Measurements from ENCODE around the gene ADPRH. TPM values are rescaled to one million over a fixed set of nuclear protein-coding genes. Genes with fewer than 3 reads are reported as not detected.

The ADPRH gene
- total RNA-seq, 2 donors from 2014 or later, result 7.8 to 11.8 TPM

DNA sequence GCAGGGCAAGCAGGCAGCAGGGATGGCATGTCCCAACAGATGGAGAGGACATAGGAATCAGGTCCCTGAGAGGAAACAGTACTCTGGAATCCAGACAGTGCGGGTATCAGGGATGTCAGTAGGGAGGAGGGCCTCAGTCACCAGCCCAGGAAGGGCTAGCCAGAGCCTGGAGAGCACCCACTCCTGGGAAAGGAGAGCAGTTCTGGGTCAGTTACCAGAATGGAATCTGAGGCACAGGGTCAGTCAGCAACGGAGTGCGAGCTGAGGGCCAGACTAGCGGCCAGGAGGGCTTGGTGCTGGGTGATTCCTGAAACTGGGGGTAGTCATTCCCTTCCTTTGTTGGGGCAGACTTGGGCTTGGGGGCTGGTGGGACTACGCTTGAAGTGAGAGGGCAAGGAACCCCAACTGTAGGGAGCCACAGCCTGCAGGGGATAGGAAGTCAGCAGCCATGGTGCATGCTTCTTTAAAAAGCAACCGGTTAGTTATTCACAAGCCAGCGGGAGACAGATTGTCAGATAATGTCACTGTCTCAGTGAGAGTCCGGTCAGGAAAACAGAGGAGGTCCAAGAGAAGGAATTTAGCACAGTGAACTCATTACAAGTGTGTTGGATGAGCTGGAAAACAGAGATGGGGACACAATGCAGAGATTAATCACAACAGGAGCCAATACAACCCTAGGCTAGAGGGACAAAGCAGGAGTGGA is 46.3 kb downstream of the ADPRH start:
- Histone ChIP-seq H3K27me3 (ENCODE audit: control insufficient read depth, insufficient read depth, low read length, poor library complexity, severe bottlenecking) (no peaks in the 10 kb centered on the region), H3K9me3 (ENCODE audit: control insufficient read depth, low read length) (peaks cover 4% of the 10 kb centered on the region), H3K4me3 (ENCODE audit: low read length) (no peak overlapping the region), H3K36me3 (ENCODE audit: control insufficient read depth, insufficient read depth, low read length) (no peaks in the 10 kb centered on the region), H3K9ac (ENCODE audit: extremely low read depth, low read length, poor library complexity, severe bottlenecking) (no peak overlapping the region), H3K4me1 (ENCODE audit: control insufficient read depth, insufficient read depth, low read length) (peaks cover 3% of the 10 kb centered on the region), H3K27ac (ENCODE audit: low read depth, low read length) (no peak overlapping the region)
- Mint-ChIP-seq H3K9me3 (no peaks in the 10 kb centered on the region), H3K27me3 (ENCODE audit: insufficient read depth) (peaks cover 6% of the 10 kb centered on the region), H3K4me1 (peaks cover 19% of the 10 kb centered on the region), H3K36me3 (ENCODE audit: low read depth) (no peaks in the 10 kb centered on the region), H3K4me3 (no peak overlapping the region), H3K27ac (no peak overlapping the region)
- 56 to 67% methylated on average over 8 of the region's 8 CpGs for WGBS, 2 experiments (ENCODE audit: insufficient coverage in 1 of 2, insufficient read length in 1 of 2)
- TF ChIP-seq, protein P1, sequence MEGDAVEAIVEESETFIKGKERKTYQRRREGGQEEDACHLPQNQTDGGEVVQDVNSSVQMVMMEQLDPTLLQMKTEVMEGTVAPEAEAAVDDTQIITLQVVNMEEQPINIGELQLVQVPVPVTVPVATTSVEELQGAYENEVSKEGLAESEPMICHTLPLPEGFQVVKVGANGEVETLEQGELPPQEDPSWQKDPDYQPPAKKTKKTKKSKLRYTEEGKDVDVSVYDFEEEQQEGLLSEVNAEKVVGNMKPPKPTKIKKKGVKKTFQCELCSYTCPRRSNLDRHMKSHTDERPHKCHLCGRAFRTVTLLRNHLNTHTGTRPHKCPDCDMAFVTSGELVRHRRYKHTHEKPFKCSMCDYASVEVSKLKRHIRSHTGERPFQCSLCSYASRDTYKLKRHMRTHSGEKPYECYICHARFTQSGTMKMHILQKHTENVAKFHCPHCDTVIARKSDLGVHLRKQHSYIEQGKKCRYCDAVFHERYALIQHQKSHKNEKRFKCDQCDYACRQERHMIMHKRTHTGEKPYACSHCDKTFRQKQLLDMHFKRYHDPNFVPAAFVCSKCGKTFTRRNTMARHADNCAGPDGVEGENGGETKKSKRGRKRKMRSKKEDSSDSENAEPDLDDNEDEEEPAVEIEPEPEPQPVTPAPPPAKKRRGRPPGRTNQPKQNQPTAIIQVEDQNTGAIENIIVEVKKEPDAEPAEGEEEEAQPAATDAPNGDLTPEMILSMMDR (conservative IDR thresholded peaks at IDR 0.05), result no peak
- no peak for DNase-seq

DNA sequence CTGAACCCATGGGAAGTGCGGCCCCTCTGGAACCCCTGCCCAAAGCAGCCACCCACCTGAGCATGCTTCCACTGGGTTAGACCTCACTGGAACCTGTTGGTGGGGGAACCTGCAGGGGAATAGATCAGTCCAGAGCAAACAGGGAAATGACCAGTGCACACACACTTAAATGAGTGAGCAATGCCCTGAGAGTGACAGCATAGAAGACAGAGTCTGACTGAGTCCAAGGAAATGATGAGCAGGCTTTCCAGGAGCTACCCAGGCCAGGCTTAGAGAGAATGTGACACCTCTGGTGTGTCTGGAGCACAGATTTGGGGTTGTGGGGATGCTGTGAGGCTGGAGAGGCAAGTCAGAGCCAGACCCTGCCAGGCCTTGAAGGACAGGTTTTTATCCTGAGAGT is 46.9 kb downstream of the ADPRH start:
- Mint-ChIP-seq H3K27ac (no peak overlapping the region), H3K27me3 (ENCODE audit: insufficient read depth) (peaks cover 4% of the 10 kb centered on the region)
- no peak overlapping the region for H3K27ac ChIP-seq (ENCODE audit: low read depth, low read length)

DNA sequence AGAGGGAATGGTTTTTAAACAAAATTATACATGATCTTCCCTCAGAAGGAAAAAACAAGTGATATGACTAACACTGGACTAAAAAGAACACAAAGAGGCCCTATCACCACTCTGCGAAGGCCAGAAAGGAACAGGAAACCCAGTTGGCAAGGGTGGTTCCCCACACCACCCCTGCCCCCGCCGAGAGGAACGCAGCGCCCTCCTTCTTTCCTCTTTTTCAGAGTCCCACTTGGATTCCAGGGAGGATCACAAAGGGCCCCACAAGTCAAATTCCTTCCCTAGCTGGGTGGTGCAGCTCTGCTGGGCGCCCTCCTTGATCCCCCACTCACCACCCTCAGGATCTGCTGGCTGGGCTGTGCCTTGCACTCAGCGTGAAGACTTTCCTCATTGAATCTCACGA is 48.2 kb downstream of the ADPRH start:
- no peak overlapping the region for H3K4me3 ChIP-seq (ENCODE audit: low read length)
- no peaks in the 10 kb centered on the region for H3K27me3 ChIP-seq (ENCODE audit: control insufficient read depth, insufficient read depth, low read length, poor library complexity, severe bottlenecking)
- H3K9ac ChIP-seq (ENCODE audit: extremely low read depth, low read length, poor library complexity, severe bottlenecking), result no peak overlapping the region
- no peak overlapping the region for H3K4me3 Mint-ChIP-seq
- peaks cover 3% of the 10 kb centered on the region for H3K4me1 ChIP-seq (ENCODE audit: control insufficient read depth, insufficient read depth, low read length)
- no peak overlapping the region for H3K27ac ChIP-seq (ENCODE audit: low read depth, low read length)
- TF ChIP-seq, protein P1 (conservative IDR thresholded peaks at IDR 0.05), result no peak
- no peak for DNase-seq
- H3K36me3 ChIP-seq (ENCODE audit: control insufficient read depth, insufficient read depth, low read length), result no peaks in the 10 kb centered on the region
- 90 to 95% methylated on average over 7 to 8 of the region's 8 CpGs for WGBS, 2 experiments (ENCODE audit: insufficient coverage in 1 of 2, insufficient read length in 1 of 2)
- H3K27ac Mint-ChIP-seq, result no peak overlapping the region
- H3K4me1 Mint-ChIP-seq, result peaks cover 15% of the 10 kb centered on the region
- H3K9me3 Mint-ChIP-seq, result no peaks in the 10 kb centered on the region
- no peaks in the 10 kb centered on the region for H3K36me3 Mint-ChIP-seq (ENCODE audit: low read depth)
- H3K27me3 Mint-ChIP-seq (ENCODE audit: insufficient read depth), result peaks cover 4% of the 10 kb centered on the region
- H3K9me3 ChIP-seq (ENCODE audit: control insufficient read depth, low read length), result peaks cover 4% of the 10 kb centered on the region

More for the DNA sequence above, 46.9 kb downstream of the ADPRH start:
- Histone ChIP-seq H3K4me1 (ENCODE audit: control insufficient read depth, insufficient read depth, low read length) (peaks cover 3% of the 10 kb centered on the region), H3K36me3 (ENCODE audit: control insufficient read depth, insufficient read depth, low read length) (no peaks in the 10 kb centered on the region), H3K9me3 (ENCODE audit: control insufficient read depth, low read length) (peaks cover 4% of the 10 kb centered on the region), H3K4me3 (ENCODE audit: low read length) (no peak overlapping the region), H3K27me3 (ENCODE audit: control insufficient read depth, insufficient read depth, low read length, poor library complexity, severe bottlenecking) (no peaks in the 10 kb centered on the region), H3K9ac (ENCODE audit: extremely low read depth, low read length, poor library complexity, severe bottlenecking) (no peak overlapping the region)
- H3K4me1 Mint-ChIP-seq, result peaks cover 15% of the 10 kb centered on the region
- no peak overlapping the region for H3K4me3 Mint-ChIP-seq
- TF ChIP-seq, protein P1 (conservative IDR thresholded peaks at IDR 0.05), result no peak
- no peaks in the 10 kb centered on the region for H3K36me3 Mint-ChIP-seq (ENCODE audit: low read depth)
- 92% methylated on average over 1 of the region's 1 CpG; no CpG with 5 or more reads in 1 of the 2 experiments for WGBS, 2 experiments (ENCODE audit: insufficient coverage in 1 of 2, insufficient read length in 1 of 2)
- no peaks in the 10 kb centered on the region for H3K9me3 Mint-ChIP-seq
- DNase-seq, result no peak

All from endodermal cell (in vitro differentiated cells).